Ishikawa (cell line): ENCODE data around the gene TSPAN5.

Experiments used
- CEBPB ChIP-seq: IDR thresholded peaks from 2 replicates; pipeline ENCODE4 v1.6.1; 2012
- CREB1 ChIP-seq: IDR thresholded peaks from 2 replicates; pipeline ENCODE4 v1.6.1; 2012; ENCODE audit warnings: low read depth
- EGR1 ChIP-seq: IDR thresholded peaks from 2 replicates; pipeline ENCODE4 v1.6.1; 2012
- EP300 ChIP-seq: IDR thresholded peaks from 2 replicates; pipeline ENCODE4 v1.6.1; 2012; ENCODE audit warnings: borderline replicate concordance
- NFIC ChIP-seq: IDR thresholded peaks from 2 replicates; pipeline ENCODE4 v1.6.1; 2012
- RAD21 ChIP-seq: IDR thresholded peaks from 2 replicates; pipeline ENCODE4 v1.6.1; 2012; ENCODE audit warnings: low read depth
- TAF1 ChIP-seq: IDR thresholded peaks from 2 replicates; pipeline ENCODE4 v1.6.1; 2012; ENCODE audit warnings: low read depth, mild to moderate bottlenecking
- TCF12 ChIP-seq: IDR thresholded peaks from 2 replicates; pipeline ENCODE4 v1.6.1; 2012; ENCODE audit warnings: low read depth
- TEAD4 ChIP-seq: IDR thresholded peaks from 2 replicates; pipeline ENCODE4 v1.6.1; 2012
- YY1 ChIP-seq: IDR thresholded peaks from 2 replicates; pipeline ENCODE4 v1.6.1; 2012; ENCODE audit warnings: low read depth
- TF ChIP-seq, protein P1 (sequence below): IDR thresholded peaks from 2 replicates; pipeline ENCODE4 v1.6.1; 2012; ENCODE audit warnings: low read depth, mild to moderate bottlenecking
- TF ChIP-seq, protein P2 (sequence below): IDR thresholded peaks from 2 replicates; pipeline ENCODE4 v1.6.1; 2012
- TF ChIP-seq, protein P3 (sequence below): IDR thresholded peaks from 2 replicates; pipeline ENCODE4 v1.6.1; 2012

DNA sequence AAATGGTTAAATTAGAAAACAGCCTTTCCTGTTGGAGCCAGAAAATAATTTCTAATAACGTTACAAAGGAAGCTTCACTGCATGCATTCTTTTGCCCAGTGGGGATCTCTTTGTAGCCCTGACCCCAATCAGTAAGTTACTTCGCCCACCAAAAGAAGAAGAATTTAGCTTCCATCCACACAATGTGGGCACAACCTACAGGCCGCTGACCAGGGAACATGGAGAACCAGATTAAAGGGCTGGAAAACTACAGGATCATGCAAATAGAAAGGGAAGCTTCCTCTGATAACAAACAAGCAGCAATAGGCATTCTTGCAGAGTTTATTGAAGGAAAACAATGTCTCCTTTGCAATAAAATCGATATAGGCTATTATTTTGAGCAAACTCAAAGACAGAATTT lies 21.3 kb upstream of the TSPAN5 start:
- TF ChIP-seq, protein P1, sequence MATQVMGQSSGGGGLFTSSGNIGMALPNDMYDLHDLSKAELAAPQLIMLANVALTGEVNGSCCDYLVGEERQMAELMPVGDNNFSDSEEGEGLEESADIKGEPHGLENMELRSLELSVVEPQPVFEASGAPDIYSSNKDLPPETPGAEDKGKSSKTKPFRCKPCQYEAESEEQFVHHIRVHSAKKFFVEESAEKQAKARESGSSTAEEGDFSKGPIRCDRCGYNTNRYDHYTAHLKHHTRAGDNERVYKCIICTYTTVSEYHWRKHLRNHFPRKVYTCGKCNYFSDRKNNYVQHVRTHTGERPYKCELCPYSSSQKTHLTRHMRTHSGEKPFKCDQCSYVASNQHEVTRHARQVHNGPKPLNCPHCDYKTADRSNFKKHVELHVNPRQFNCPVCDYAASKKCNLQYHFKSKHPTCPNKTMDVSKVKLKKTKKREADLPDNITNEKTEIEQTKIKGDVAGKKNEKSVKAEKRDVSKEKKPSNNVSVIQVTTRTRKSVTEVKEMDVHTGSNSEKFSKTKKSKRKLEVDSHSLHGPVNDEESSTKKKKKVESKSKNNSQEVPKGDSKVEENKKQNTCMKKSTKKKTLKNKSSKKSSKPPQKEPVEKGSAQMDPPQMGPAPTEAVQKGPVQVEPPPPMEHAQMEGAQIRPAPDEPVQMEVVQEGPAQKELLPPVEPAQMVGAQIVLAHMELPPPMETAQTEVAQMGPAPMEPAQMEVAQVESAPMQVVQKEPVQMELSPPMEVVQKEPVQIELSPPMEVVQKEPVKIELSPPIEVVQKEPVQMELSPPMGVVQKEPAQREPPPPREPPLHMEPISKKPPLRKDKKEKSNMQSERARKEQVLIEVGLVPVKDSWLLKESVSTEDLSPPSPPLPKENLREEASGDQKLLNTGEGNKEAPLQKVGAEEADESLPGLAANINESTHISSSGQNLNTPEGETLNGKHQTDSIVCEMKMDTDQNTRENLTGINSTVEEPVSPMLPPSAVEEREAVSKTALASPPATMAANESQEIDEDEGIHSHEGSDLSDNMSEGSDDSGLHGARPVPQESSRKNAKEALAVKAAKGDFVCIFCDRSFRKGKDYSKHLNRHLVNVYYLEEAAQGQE = no peak
- TF ChIP-seq NFIC (no peak), TCF12 (no peak), CEBPB (no peak), TAF1 (no peak), EP300 (no peak), CREB1 (no peak), YY1 (no peak), RAD21 (no peak), EGR1 (no peak), TEAD4 (no peak)
- TF ChIP-seq, protein P2, sequence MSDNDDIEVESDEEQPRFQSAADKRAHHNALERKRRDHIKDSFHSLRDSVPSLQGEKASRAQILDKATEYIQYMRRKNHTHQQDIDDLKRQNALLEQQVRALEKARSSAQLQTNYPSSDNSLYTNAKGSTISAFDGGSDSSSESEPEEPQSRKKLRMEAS = no peak
- TF ChIP-seq, protein P3, sequence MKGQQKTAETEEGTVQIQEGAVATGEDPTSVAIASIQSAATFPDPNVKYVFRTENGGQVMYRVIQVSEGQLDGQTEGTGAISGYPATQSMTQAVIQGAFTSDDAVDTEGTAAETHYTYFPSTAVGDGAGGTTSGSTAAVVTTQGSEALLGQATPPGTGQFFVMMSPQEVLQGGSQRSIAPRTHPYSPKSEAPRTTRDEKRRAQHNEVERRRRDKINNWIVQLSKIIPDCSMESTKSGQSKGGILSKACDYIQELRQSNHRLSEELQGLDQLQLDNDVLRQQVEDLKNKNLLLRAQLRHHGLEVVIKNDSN = no peak
